ENCODE data around the gene GTF2H2C_2.
"Not testable (repeated sequence)": the region's sequence is repeated elsewhere in the genome, so short reads cannot be mapped to it uniquely, and the experiment has no call there.

DNA sequence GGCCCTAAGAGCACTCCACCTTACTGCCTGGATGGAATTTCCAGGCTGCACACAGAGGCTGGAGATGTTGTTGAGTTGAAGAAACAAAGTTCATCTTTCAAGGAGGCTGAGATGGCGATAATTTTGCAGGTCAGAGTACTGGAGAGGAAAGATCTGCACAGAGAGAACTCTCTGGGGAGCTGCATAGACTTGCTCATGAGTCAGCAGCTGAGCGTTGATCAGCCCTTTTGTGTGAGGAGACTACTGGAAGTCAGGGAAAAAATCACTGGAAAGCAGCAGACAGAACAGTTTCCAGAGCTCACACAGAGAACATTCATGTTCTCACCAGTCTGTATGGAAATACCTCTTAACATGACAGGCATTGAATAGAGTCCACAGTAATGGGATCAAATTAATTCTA is 23.4 kb downstream of the GTF2H2C_2 start:
- TF ChIP-seq POLR2A (IDR thresholded peaks at IDR 0.05; ENCODE audit: low read length); GATA1 (IDR thresholded peaks at IDR 0.05; ENCODE audit: low read depth, low read length): not testable (repeated sequence)

All from erythroblast (primary cell).